K562 treated with DMSO at 1 percent for 24 hours (cell line): ENCODE measurements around the gene ZNF599. TPM values are rescaled to one million over a fixed set of nuclear protein-coding genes. Genes with fewer than 3 reads are reported as not detected.

Experiments used
- total RNA-seq: library from RNA; unstranded; fragments of 300-600 nt; gene quantifications from 2 replicates; pipeline ENCODE4 v1.2.3, GENCODE V29; 2022; ENCODE audit warnings: low read depth; ENCODE audit not compliant: insufficient read depth

The ZNF599 gene
- total RNA-seq, result 4.6 and 6.9 TPM in 2 replicates

GRCh38 chr19:34772697-34773554, at the start of gene ZNF599:
TSS of gene ZNF599 (minus strand) at chr19:34773215. CDS start at chr19:34772841, 374 bp downstream.

GRCh38 chr19:34733746-34734536, 39.1 kb downstream of the ZNF599 start, which contains the start of gene ZNF181:
TSS of gene ZNF181 (plus strand) at chr19:34734243. CDS start at chr19:34735038, 795 bp downstream.

Other genes with a start within 250 kb of the ZNF599 start
- not detected in 2 replicates for gene SCGB2B2, start 96.1 kb downstream of the ZNF599 start, total RNA-seq
- 0.41 and 0.42 TPM in 2 replicates for gene ZNF302, start 95.5 kb downstream of the ZNF599 start, total RNA-seq
- gene ZNF181, start 39.0 kb downstream of the ZNF599 start, total RNA-seq, result 4.5 and 13.2 TPM in 2 replicates
- 3.4 and 4.3 TPM in 2 replicates for gene ZNF30, start 153.7 kb upstream of the ZNF599 start, total RNA-seq
- 6.0 and 7.3 TPM in 2 replicates for gene ZNF792, start 191.0 kb upstream of the ZNF599 start, total RNA-seq
- 102 and 106 TPM in 2 replicates for gene GRAMD1A, start 227.1 kb upstream of the ZNF599 start, total RNA-seq